Body of pancreas (tissue), 4 donors: ENCODE results near the gene SYNJ2.

Source experiments
- CTCF ChIP-seq, 7 experiments: fragments of 450-650 bp in 4 of 7; fragments of 200-600 bp in 3 of 7; sonication (generic) in 3 of 7; IDR thresholded peaks; one replicate each; pipeline ENCODE4 v1.5.1; 2016 to 2019; ENCODE audit warnings: antibody characterized with exemption in 7 of 7
- POLR2A ChIP-seq, 3 donors: fragments of 450-650 bp; IDR thresholded peaks; one replicate each; pipeline ENCODE4 v1.6.1; 2016; ENCODE audit warnings: antibody characterized with exemption in 3 of 3, mild to moderate bottlenecking in 2 of 3

- no peak for TF ChIP-seq CTCF (IDR thresholded peaks at IDR 0.05)
- no peak for TF ChIP-seq POLR2A (IDR thresholded peaks at IDR 0.05)
These were observed 3.1 kb downstream of the SYNJ2 start for GRCh38 chr6:157984686-157985225.
